Cardiac muscle cell (in vitro differentiated cells and primary cell): Measurements from ENCODE around the gene CUL1. TPM values are rescaled to one million over a fixed set of nuclear protein-coding genes. Genes with fewer than 3 reads are reported as not detected.
A peak's percentile ranks its signal among the peaks of the same experiment; 100 is the strongest.

ENCODE experiments used
- DNase-seq, 2 donors: peaks; one replicate each; pipeline versions ENCODE4 v3.0.0 to v3.0.0-alpha.2; 2010 to 2017; ENCODE audit warnings: low read depth in 1 of 2, low spot score in 1 of 2
- H3K27ac ChIP-seq: fragments of 200-600 bp; sonication (generic); 2 replicates; pipeline ENCODE4 v1.5.1; 2016
- H3K27me3 ChIP-seq: fragments of 200-600 bp; sonication (generic); 2 replicates; pipeline ENCODE4 v1.6.0; 2016; ENCODE audit warnings: control low read depth
- H3K36me3 ChIP-seq: fragments of 200-600 bp; sonication (generic); 2 replicates; pipeline ENCODE4 v1.5.1; 2016; ENCODE audit warnings: control low read depth
- H3K4me1 ChIP-seq: fragments of 200-600 bp; sonication (generic); 2 replicates; pipeline ENCODE4 v1.8.1; 2017; ENCODE audit warnings: low read depth, mild to moderate bottlenecking, mixed run types
- H3K4me3 ChIP-seq: fragments of 200-600 bp; sonication (generic); 2 replicates; pipeline ENCODE4 v1.5.1; 2016; ENCODE audit warnings: mild to moderate bottlenecking
- H3K9me3 ChIP-seq: fragments of 200-600 bp; sonication (generic); 2 replicates; pipeline ENCODE4 v1.5.1; 2017; ENCODE audit warnings: low read depth, mild to moderate bottlenecking, control low read depth
- CTCF ChIP-seq: IDR thresholded peaks from 2 replicates; pipeline ENCODE4 v1.5.1; 2012; ENCODE audit warnings: low read depth, mild to moderate bottlenecking, low read length
- polyA plus RNA-seq: library from polyadenylated mRNA; unstranded; fragments of >200 nt; fragmentation: Nextera tagmentation; extraction: Ambion mirVana; gene quantifications from 2 replicates; pipeline ENCODE4 v1.2.1, GENCODE V29; 2016
- total RNA-seq: library from RNA; depleted of rRNA; stranded (reverse); fragments of >200 nt; gene quantifications from 2 replicates; pipeline ENCODE4 v1.2.3, GENCODE V29; 2016

Gene CUL1
- total RNA-seq (58.8 and 59.0 TPM in 2 replicates), polyA plus RNA-seq (71.6 and 97.0 TPM in 2 replicates)

- H3K4me3 ChIP-seq = peak within 1 kb of the TSS; percentile 64
- H3K27ac ChIP-seq = peak within 1 kb of the TSS; percentile 99
- H3K36me3 ChIP-seq = no peaks in the 10 kb centered on the region
- no peaks in the 10 kb centered on the region for H3K9me3 ChIP-seq
- H3K27me3 ChIP-seq = no peaks in the 10 kb centered on the region
- H3K4me1 ChIP-seq = peaks cover 18% of the 10 kb centered on the region
- no peak for TF ChIP-seq CTCF
- DNase-seq = peak; percentile 85 to 88
Observed at GRCh38 chr7:148698397-148699023, at the start of gene CUL1. Gene CUL1, plus strand, starts transcription at chr7:148698903. Its CDS starts 31,220 bp downstream, at chr7:148730123.

GRCh38 chr7:148650232-148650858 is 48.4 kb upstream of the CUL1 start:
- Histone ChIP-seq H3K4me1 (no peaks in the 10 kb centered on the region), H3K9me3 (no peaks in the 10 kb centered on the region), H3K36me3 (no peaks in the 10 kb centered on the region), H3K27ac (no peak overlapping the region), H3K27me3 (no peaks in the 10 kb centered on the region), H3K4me3 (no peak overlapping the region)
- peak; percentile 12 to 62 for DNase-seq
- TF ChIP-seq CTCF = no peak

GRCh38 chr7:148652773-148653172 is 45.9 kb upstream of the CUL1 start:
- no peaks in the 10 kb centered on the region for H3K36me3 ChIP-seq
- no peaks in the 10 kb centered on the region for H3K9me3 ChIP-seq
- H3K27ac ChIP-seq = no peak overlapping the region
- H3K4me1 ChIP-seq = no peaks in the 10 kb centered on the region
- H3K4me3 ChIP-seq = no peak overlapping the region
- DNase-seq = no peak
- H3K27me3 ChIP-seq = no peaks in the 10 kb centered on the region
- TF ChIP-seq CTCF = no peak

GRCh38 chr7:148657929-148658328 is 40.8 kb upstream of the CUL1 start:
- TF ChIP-seq CTCF = no peak

GRCh38 chr7:148661471-148661870 is 37.2 kb upstream of the CUL1 start:
- Histone ChIP-seq H3K27me3 (no peaks in the 10 kb centered on the region), H3K27ac (no peak overlapping the region), H3K9me3 (no peaks in the 10 kb centered on the region), H3K36me3 (no peaks in the 10 kb centered on the region), H3K4me1 (no peaks in the 10 kb centered on the region), H3K4me3 (no peak overlapping the region)
- no peak for TF ChIP-seq CTCF
- no peak for DNase-seq

More at GRCh38 chr7:148657929-148658328, 40.8 kb upstream of the CUL1 start:
- Histone ChIP-seq H3K4me3 (no peak overlapping the region), H3K27ac (no peak overlapping the region), H3K27me3 (no peaks in the 10 kb centered on the region), H3K9me3 (no peaks in the 10 kb centered on the region), H3K36me3 (no peaks in the 10 kb centered on the region), H3K4me1 (no peaks in the 10 kb centered on the region)
- DNase-seq = no peak
